CD4-positive, alpha-beta T cell treated with Interleukin-15 for 4 hours (primary cell): ENCODE results near the gene GPA33.
A peak's percentile ranks its signal among the peaks of the same experiment; 100 is the strongest.
"Not testable (repeated sequence)": the region's sequence is repeated elsewhere in the genome, so short reads cannot be mapped to it uniquely, and the experiment has no call there.

Experiments used
- DNase-seq: peaks from one replicate; pipeline ENCODE4 v3.0.0-alpha.2; 2020; ENCODE audit warnings: low spot score

GPA33 gene

DNA sequence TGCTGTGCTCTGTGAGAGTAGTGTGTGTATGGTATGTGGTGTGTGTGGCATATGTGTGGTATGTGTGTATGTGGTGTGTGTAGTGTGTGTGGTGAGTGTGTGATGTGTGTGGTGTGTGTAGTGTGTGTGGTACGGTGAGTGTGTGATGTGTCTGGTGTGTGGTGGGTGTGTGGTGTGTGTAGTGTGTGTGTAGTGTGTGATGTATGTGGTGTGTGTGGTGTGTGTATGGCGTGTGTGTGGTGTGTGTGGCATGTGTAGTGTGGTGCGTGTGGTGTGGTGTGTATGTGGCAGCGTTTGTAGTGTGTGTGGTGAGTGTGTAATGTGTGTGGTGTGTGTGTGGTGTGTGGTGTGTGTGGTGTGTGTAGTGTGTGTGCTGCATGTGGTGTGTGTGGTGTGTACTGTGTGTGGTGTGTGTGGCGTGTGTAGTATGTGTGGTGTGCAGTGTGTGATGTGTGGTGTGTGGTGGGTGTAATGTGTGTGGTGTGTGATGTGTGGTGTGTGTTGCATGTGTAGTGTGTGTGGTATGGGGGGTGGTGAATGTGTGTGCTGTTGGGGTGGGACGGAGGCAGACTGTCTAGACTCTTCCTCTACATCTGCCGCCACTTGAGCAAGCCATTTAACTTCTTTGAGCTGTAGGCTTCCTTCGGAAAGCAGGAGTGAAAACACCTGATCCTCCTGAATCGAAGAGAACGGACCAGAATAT lies 33.5 kb downstream of the GPA33 start:
- DNase-seq, result no peak

DNA sequence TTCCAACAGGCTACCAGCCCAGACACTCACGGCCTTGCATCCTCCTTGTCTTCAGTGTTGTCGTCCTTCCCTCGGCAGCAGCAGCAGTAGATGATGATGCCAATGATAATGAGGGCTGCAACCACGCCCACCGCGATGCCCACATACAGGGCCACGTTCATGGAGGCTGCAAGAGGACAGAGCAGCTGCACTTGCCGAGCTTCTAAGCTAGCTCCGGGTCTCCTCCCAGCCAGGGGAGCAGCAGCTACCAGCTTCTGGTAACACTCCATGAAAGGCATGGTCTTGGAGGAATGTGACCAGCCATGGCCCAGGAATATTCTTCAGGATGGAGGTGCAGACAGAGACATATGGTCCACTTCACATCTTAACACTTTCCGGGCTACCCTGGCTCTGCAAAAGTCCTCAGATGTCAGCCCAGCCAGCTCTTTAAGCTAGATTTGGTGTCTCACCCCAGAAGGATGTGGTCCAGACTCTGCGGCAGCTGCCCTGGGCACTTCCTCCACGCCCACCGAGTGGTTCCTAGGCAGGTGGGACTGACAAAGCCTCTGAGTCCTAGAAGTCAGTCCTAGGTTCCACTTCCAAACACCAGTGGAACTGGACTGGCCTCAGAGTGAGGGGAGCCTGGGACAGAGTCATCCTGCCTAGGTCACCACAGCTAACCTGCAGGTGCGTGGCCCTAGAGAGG lies 35.1 kb downstream of the GPA33 start:
- DNase-seq, result no peak

DNA sequence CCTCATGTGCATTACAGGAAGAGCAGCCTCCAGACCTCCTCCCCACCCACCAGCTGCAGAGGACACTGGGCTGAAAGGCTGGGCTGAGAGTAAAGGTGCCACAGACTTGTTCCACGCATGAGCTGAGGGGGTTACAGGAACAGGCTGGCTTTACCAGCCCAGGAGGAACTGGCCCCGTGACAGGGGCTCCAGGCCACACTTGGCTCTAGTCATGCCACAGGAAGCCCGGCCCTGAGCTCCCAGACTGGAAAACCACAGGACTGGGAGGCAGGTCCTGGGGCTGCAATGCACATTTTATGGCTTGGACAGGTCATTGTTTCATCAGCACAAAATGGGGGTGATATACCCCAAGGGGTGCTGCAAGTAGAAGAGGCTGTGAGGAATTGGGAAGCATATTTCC lies 35.6 kb downstream of the GPA33 start:
- DNase-seq, result no peak

- no peak for DNase-seq
These were observed 37.8 kb downstream of the GPA33 start for GRCh38 chr1:167052389-167052788.

GRCh38 chr1:167051907-167052306 lies 38.3 kb downstream of the GPA33 start:
- no peak for DNase-seq

DNA sequence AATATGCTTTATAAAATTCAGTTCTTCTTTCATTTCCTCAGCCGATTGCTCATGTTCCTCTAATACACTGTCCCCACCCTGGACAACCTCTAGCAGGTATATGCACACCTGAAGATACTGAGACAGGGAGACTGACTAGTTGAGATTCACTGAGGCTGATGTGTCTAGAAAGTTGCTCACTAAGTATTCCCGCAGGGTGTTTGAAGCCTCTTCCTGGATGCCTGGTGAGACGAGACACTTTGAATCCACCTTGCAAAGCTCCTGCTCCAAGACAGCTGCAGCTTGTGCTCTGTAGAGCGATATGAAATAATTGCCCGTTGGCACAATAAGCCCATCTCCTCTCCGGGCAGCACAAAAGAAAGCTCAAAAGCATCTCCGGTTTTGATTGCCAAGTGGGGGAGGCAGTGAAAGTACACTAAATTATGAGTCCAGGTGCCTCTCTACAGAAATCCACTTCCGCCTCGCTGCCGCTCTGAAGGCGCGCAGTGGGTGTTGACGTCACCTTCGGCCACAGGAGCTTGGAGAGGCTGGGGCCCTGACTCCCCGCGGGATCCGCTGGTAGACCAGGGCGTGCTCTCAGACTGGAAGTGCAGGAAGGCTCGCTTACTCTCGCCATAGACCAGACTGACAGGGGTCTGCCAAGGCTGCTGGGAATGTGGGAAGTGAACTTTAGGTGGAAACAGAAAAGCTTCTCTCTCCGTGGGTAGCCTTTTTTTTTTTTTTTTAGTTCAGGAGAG lies 46.3 kb downstream of the GPA33 start:
- peak; percentile 61 for DNase-seq

DNA sequence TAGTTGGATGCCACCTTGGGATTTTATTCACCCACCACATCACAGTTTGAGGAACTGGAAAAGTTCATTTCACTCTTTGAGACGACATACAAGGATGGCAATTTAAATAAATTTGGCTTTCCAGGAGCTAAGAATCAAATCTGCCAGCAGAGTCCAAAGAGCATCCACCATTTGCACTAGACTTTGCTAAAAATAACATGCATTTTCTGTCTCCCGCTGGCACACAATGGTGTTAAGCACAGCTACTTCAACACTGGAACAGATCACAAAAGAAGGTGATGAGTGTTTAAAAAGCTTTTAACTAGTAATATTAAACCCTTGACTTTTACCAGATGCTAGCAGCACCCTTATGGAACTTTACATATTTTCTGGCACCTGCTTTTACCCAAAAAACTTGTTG lies 56.5 kb downstream of the GPA33 start:
- DNase-seq, result no peak

DNA sequence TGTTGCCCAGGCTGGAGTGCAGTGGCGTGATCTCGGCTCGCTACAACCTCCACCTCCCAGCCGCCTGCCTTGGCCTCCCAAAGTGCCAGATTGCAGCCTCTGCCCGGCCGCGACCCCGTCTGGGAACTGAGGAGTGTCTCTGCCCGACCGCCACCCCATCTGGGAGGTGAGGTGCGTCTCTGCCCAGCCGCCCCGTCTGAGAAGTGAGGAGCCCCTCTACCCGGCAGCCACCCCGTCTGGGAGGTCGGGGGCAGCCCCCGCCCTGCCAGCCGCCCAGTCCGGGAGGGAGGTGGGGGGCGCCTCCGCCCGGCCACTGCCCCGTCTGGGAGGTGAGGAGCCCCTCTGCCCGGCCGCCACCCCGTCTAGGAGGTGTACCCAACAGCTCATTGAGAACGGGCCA lies 60.6 kb downstream of the GPA33 start:
- not testable (repeated sequence) for DNase-seq

GRCh38 chr1:167022384-167022783 lies 67.8 kb downstream of the GPA33 start:
- no peak for DNase-seq

DNA sequence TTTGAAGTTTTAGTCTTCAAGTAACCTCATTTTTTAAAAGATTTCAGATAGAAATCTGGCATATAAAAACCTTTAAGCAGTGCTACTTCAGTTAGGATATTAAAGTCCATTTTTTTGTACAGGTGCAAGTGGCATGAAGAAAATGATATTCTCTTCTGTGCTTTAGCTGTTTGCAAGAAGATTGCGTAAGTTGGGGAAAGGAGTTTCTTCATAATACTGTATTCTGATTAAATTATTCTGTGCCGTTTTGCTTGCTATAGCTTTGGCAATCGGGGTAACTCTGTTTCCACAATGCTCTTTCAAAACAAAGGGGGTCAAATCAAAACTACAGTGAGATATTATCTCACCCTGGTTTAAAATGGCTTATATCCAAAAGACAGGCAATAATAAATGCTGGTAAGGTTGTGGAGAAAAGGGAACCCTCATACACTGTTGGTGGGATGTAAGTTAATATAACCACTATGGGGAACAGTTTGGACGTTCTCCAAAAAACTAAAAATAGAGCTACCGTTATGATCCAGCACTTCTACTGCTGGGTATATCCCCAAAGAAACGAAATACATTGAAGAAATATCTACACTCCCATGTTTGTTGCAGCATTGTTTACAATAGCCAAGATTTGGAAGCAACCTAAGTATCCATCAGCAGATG lies 74.0 kb downstream of the GPA33 start:
- no peak for DNase-seq

DNA sequence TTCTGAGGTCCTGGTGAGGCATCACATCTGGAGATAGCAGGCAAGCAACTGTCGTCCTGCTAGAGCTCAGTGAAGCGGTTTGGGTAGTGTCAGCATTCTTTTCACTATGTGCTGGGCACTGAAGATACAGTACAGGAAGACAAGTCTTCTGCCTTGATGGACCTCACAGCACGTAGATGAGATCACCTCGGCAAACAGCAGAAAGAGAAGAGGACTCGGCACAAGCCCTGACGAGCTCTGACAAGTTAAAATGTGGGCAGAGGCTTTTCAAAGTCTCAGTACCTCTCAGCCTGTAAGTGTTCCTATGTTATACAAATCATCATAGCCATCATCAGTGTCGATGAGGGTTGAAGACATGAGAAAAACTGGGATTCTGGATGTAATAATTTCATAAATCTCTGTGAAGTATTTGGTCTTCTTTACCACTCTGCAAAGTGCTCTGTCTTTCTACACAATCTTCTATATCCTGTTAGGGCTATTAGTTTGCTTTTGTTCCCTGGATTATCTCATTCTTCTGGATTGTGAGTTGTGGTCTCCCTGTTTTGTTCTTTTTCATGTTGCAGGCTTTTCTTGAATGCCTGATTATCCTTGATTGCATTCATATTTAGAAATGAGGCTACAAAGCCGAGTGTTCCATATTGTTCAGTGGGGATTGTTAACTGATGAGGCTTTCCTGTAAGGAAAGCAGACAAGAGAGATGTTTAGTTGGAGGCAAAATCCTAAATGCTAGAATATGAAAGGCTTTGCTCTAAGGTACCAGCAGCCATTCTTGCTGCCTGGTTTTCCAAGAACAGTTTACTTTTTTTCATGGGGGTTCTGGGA lies 76.9 kb downstream of the GPA33 start:
- no peak for DNase-seq

DNA sequence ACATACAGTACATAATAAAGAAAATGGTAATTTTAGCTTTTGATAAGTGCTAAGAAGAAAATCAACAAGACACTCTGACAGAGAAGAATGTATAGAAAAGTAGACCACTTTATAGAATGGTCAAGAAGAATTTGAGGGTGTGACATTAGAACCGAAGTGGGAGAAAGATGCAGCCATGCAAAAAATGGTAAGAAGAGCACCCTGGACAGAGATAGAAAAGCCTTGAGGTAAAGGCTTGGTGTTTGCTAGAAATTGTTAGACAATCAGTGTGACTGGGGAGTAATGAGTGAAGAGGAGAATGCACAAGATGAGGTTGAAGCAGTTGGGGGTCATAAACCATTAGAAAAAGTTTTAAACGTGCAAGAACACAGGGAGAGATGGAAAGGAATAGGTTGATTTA lies 77.6 kb downstream of the GPA33 start:
- no peak for DNase-seq

GRCh38 chr1:167011560-167012191 lies 78.5 kb downstream of the GPA33 start:
- no peak for DNase-seq

DNA sequence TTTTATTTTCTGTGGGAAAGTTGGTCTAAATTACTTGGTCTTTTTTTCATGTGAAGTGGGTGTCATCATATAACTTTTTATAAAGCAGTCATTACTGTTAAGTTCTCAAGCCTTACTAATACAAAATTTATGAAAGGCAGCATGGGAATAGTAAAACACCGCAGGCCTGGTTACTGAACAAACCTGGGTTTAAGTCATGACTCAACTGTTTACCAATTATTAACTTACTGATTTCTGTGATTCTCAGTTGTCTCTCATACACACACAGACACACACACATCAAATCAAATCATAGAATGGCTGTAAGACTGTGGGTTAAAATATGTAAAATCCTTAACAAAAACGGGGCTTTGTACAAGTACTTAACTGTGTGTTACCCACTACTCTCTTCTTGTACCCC lies 86.5 kb downstream of the GPA33 start:
- no peak for DNase-seq
